ENCODE data around the gene TXN2. TPM values are rescaled to one million over a fixed set of nuclear protein-coding genes. Genes with fewer than 3 reads are reported as not detected.

Gene TXN2
- total RNA-seq, 1 donor from 2014 or later, result 70.0 TPM

GRCh38 chr22:36510966-36511881 lies 29.8 kb upstream of the TXN2 start:
- H3K27me3 Mint-ChIP-seq (ENCODE audit: unreplicated experiment), result no peaks in the 10 kb centered on the region
- H3K27ac Mint-ChIP-seq (ENCODE audit: unreplicated experiment), result peak overlapping the region; percentile 24
- H3K4me3 Mint-ChIP-seq (ENCODE audit: unreplicated experiment), result no peak overlapping the region
- no peaks in the 10 kb centered on the region for H3K9me3 Mint-ChIP-seq (ENCODE audit: unreplicated experiment)
- TF ChIP-seq, protein P1, sequence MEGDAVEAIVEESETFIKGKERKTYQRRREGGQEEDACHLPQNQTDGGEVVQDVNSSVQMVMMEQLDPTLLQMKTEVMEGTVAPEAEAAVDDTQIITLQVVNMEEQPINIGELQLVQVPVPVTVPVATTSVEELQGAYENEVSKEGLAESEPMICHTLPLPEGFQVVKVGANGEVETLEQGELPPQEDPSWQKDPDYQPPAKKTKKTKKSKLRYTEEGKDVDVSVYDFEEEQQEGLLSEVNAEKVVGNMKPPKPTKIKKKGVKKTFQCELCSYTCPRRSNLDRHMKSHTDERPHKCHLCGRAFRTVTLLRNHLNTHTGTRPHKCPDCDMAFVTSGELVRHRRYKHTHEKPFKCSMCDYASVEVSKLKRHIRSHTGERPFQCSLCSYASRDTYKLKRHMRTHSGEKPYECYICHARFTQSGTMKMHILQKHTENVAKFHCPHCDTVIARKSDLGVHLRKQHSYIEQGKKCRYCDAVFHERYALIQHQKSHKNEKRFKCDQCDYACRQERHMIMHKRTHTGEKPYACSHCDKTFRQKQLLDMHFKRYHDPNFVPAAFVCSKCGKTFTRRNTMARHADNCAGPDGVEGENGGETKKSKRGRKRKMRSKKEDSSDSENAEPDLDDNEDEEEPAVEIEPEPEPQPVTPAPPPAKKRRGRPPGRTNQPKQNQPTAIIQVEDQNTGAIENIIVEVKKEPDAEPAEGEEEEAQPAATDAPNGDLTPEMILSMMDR (IDR thresholded peaks at IDR 0.05), result peak; percentile 65
- peaks cover 6% of the 10 kb centered on the region for H3K4me1 Mint-ChIP-seq (ENCODE audit: unreplicated experiment)
- peaks cover 43% of the 10 kb centered on the region for H3K36me3 Mint-ChIP-seq (ENCODE audit: unreplicated experiment)
- no peak for DNase-seq (ENCODE audit: extremely low spot score, unreplicated experiment)

- Mint-ChIP-seq H3K36me3 (ENCODE audit: unreplicated experiment) (peaks cover 38% of the 10 kb centered on the region), H3K27me3 (ENCODE audit: unreplicated experiment) (no peaks in the 10 kb centered on the region), H3K4me3 (ENCODE audit: unreplicated experiment) (no peak overlapping the region), H3K4me1 (ENCODE audit: unreplicated experiment) (peaks cover 9% of the 10 kb centered on the region), H3K27ac (ENCODE audit: unreplicated experiment) (peak overlapping the region; percentile 31), H3K9me3 (ENCODE audit: unreplicated experiment) (no peaks in the 10 kb centered on the region)
- no peak for DNase-seq (ENCODE audit: extremely low spot score, unreplicated experiment)
- TF ChIP-seq, protein P1 (IDR thresholded peaks at IDR 0.05), result no peak
Observed at GRCh38 chr22:36510384-36510783, 28.9 kb upstream of the TXN2 start.

- no peak for DNase-seq (ENCODE audit: extremely low spot score, unreplicated experiment)
- H3K27ac Mint-ChIP-seq (ENCODE audit: unreplicated experiment), result peak overlapping the region; percentile 11
- H3K4me3 Mint-ChIP-seq (ENCODE audit: unreplicated experiment), result peak overlapping the region; percentile 67
Observed at GRCh38 chr22:36507518-36508010, 26.1 kb upstream of the TXN2 start.

GRCh38 chr22:36506637-36507517 lies 25.4 kb upstream of the TXN2 start, which contains the start of gene FOXRED2:
FOXRED2 (minus strand) TSS chr22:36507040; CDS start chr22:36506422, 618 bp downstream.
- peak within 1 kb of the TSS; percentile 11 for H3K27ac Mint-ChIP-seq (ENCODE audit: unreplicated experiment)

More at GRCh38 chr22:36507518-36508010, 26.1 kb upstream of the TXN2 start:
- Mint-ChIP-seq H3K9me3 (ENCODE audit: unreplicated experiment) (no peaks in the 10 kb centered on the region), H3K27me3 (ENCODE audit: unreplicated experiment) (no peaks in the 10 kb centered on the region), H3K36me3 (ENCODE audit: unreplicated experiment) (peaks cover 24% of the 10 kb centered on the region), H3K4me1 (ENCODE audit: unreplicated experiment) (peaks cover 18% of the 10 kb centered on the region)
- TF ChIP-seq, protein P1 (IDR thresholded peaks at IDR 0.05), result no peak

More at GRCh38 chr22:36506637-36507517, 25.4 kb upstream of the TXN2 start, which contains the start of gene FOXRED2:
- Mint-ChIP-seq H3K9me3 (ENCODE audit: unreplicated experiment) (no peaks in the 10 kb centered on the region), H3K27me3 (ENCODE audit: unreplicated experiment) (no peaks in the 10 kb centered on the region), H3K4me3 (ENCODE audit: unreplicated experiment) (peak within 1 kb of the TSS; percentile 69), H3K4me1 (ENCODE audit: unreplicated experiment) (peaks cover 18% of the 10 kb centered on the region), H3K36me3 (ENCODE audit: unreplicated experiment) (peaks cover 19% of the 10 kb centered on the region)
- peak; percentile 96 for DNase-seq (ENCODE audit: extremely low spot score, unreplicated experiment)
- TF ChIP-seq, protein P1 (IDR thresholded peaks at IDR 0.05), result no peak
